ENCODE results near the gene ACD. TPM values are rescaled to one million over a fixed set of nuclear protein-coding genes. Genes with fewer than 3 reads are reported as not detected.

The ACD gene
- total RNA-seq, 2 donors from 2014 or later: 11.8 to 27.5 TPM

GRCh38 chr16:67664871-67665270 lies 4.8 kb upstream of the ACD start:
- Histone ChIP-seq H3K36me3 (no peaks in the 10 kb centered on the region), H3K4me3 (no peak overlapping the region), H3K9ac (ENCODE audit: low read depth in 2 of 2, low read length in 2 of 2) (no peak overlapping the region), H3K4me1 (peaks cover 17% of the 10 kb centered on the region), H3K27ac (no peak overlapping the region), H3K9me3 (no peaks in the 10 kb centered on the region), H3K27me3 (no peaks in the 10 kb centered on the region)
- intact Hi-C loops (cut with DNase I): loop anchor here (10.0 kb wide), 1 partner anchor 140 kb away; the partner anchor contains the start of gene RIPOR1
- no peak for DNase-seq
- no peak for TF ChIP-seq CTCF (IDR thresholded peaks at IDR 0.05)

DNA sequence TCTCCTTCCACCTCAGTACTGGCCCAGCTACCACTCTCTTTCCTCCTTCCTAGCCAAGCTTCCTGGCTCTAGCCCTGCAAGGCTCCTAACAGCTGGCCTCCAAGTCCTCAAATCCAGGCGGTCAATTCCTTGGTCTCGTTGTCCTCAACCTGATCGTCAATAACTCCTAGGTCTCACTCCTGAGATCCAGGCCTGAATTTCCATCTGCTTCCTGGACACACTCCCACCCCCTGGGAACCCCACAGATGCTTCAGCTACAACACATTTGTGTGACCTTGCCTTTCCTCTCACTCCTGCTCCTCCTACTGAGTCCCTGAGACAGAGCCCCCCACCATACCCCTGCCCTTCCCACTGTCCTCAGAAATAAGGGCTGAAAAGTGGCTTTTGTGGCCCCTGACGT lies 4.2 kb upstream of the ACD start:
- H3K9ac ChIP-seq (ENCODE audit: low read depth in 2 of 2, low read length in 2 of 2): no peak overlapping the region
- H3K9me3 ChIP-seq: no peaks in the 10 kb centered on the region
- no peak for TF ChIP-seq CTCF (IDR thresholded peaks at IDR 0.05)
- no peak overlapping the region for H3K4me3 ChIP-seq
- no peaks in the 10 kb centered on the region for H3K27me3 ChIP-seq
- H3K36me3 ChIP-seq: no peaks in the 10 kb centered on the region
- H3K27ac ChIP-seq: no peak overlapping the region
- no peak for DNase-seq
- intact Hi-C loops (cut with DNase I): loop anchor here (10.0 kb wide), 1 partner anchor 139 kb away; the partner anchor contains the start of gene RIPOR1
- H3K4me1 ChIP-seq: peaks cover 19% of the 10 kb centered on the region

DNA sequence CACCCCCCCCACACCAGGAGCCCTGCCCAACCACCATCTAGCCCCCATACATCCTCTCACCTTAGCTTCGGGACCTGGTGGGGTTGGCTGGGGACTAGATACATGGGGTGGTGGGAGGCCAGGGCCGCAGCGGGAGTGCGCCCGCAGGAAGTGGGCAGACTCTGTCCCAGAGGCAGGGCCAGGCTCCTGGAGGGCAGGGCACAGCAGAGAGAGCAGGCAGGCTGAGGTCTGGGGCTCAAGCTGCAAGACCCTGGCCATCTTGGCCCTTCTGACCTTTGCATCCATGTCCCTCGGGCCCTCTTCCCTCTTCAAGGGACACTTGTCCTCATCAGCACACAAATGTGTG lies 3.8 kb upstream of the ACD start:
- H3K4me1 ChIP-seq: peaks cover 23% of the 10 kb centered on the region
- intact Hi-C loops (cut with DNase I): loop anchor here (10.0 kb wide), 1 partner anchor 139 kb away; the partner anchor contains the start of gene RIPOR1
- H3K4me3 ChIP-seq: no peak overlapping the region

DNA sequence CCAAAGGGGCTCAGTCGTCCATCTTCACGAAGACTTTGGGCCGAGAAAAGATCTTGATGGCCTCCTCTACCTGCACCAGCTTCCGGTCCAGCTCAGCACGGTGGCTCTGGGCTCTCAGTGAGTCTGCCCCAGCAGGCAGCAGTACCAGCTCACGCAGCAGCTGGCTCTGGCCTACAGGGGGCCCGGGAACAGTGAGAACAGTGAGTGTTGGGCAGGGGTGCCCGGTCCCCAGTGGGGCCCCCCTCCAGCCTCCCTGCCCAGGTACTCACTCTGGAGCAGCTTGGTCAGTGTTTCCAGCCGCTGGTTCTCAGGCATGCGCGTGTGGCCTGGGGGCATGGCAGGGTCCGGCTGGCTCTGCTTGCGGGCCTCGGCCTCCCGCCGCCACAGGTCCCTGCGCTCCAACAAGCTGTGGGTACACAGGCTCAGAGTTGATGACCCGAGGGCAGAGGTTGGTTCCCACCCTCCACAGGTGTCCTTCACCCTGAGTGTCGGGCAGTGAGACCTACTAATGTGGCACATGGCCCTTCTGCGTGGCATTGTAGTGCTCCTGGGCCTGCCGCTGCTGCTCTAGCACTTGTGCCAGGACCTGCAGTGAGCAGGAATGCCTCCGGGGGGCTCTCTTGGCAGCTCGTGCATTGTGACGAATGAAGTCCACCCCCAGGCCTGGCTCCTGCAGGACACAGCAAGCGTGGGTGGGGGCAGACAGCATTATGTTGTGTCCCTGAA lies 3.3 kb upstream of the ACD start:
- Histone ChIP-seq H3K9ac (ENCODE audit: low read depth in 2 of 2, low read length in 2 of 2) (no peak overlapping the region), H3K9me3 (no peaks in the 10 kb centered on the region), H3K27ac (no peak overlapping the region), H3K4me3 (no peak overlapping the region), H3K27me3 (no peaks in the 10 kb centered on the region), H3K36me3 (no peaks in the 10 kb centered on the region), H3K4me1 (peaks cover 23% of the 10 kb centered on the region)
- intact Hi-C loops (cut with DNase I): loop anchor here (10.0 kb wide), 1 partner anchor 139 kb away; the partner anchor contains the start of gene RIPOR1
- no peak for TF ChIP-seq CTCF (IDR thresholded peaks at IDR 0.05)
- DNase-seq: no peak

More for the DNA sequence above, 3.8 kb upstream of the ACD start:
- no peak overlapping the region for H3K27ac ChIP-seq
- DNase-seq: no peak
- no peak overlapping the region for H3K9ac ChIP-seq (ENCODE audit: low read depth in 2 of 2, low read length in 2 of 2)
- no peaks in the 10 kb centered on the region for H3K9me3 ChIP-seq
- TF ChIP-seq CTCF (IDR thresholded peaks at IDR 0.05): no peak
- H3K36me3 ChIP-seq: no peaks in the 10 kb centered on the region
- no peaks in the 10 kb centered on the region for H3K27me3 ChIP-seq

DNA sequence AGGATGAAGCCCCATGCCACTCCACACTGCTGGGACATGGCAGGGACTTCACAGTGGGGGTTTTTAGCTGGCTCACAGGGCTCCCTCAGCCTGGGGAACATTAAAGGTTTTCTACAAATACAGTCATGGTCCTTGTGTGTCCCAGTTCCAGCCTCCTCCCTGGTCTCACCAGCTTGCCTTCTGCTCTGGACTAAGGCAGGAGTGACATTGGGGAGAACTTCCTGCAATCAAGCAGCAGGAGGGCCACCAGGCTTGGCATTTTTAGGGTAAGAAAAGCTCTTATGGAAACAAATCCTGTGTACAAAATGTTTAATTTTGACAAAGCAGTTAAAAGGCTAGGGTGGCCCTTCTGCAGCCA lies 2.6 kb upstream of the ACD start:
- no peak for TF ChIP-seq CTCF (IDR thresholded peaks at IDR 0.05)
- H3K4me3 ChIP-seq: no peak overlapping the region
- no peaks in the 10 kb centered on the region for H3K27me3 ChIP-seq
- no peaks in the 10 kb centered on the region for H3K36me3 ChIP-seq
- no peaks in the 10 kb centered on the region for H3K9me3 ChIP-seq
- intact Hi-C loops (cut with DNase I): loop anchor here (10.0 kb wide), 1 partner anchor 138 kb away; the partner anchor contains the start of gene RIPOR1
- H3K27ac ChIP-seq: no peak overlapping the region
- no peak overlapping the region for H3K9ac ChIP-seq (ENCODE audit: low read depth in 2 of 2, low read length in 2 of 2)
- peaks cover 21% of the 10 kb centered on the region for H3K4me1 ChIP-seq
- no peak for DNase-seq

All from colonic mucosa (tissue), 4 donors.